Liver (tissue), 9 donors: Measurements from ENCODE around the gene OSBPL10. TPM values are rescaled to one million over a fixed set of nuclear protein-coding genes. Genes with fewer than 3 reads are reported as not detected.

Experiments used
- DNase-seq: peaks from one replicate; pipeline ENCODE4 v3.0.0-alpha.2; 2017; ENCODE audit warnings: low spot score
- H3K27ac ChIP-seq, 2 donors: one replicate each; pipeline ENCODE4 v1.7.0; 2013; ENCODE audit warnings: inconsistent platforms in 2 of 2, low read length in 2 of 2, control low read depth in 1 of 2, low read depth in 1 of 2, mild to moderate bottlenecking in 1 of 2
- H3K27me3 ChIP-seq, 4 donors: one replicate each; pipeline versions ENCODE4 v1.6.1 to v1.7.0; 2013; ENCODE audit warnings: low read length in 3 of 4, inconsistent platforms in 1 of 4, mild to moderate bottlenecking in 1 of 4, moderate library complexity in 1 of 4; ENCODE audit not compliant: control insufficient read depth in 4 of 4, insufficient read depth in 4 of 4
- H3K36me3 ChIP-seq, 4 donors: one replicate each; pipeline versions ENCODE4 v1.6.1 to v1.7.0; 2013; ENCODE audit warnings: low read length in 3 of 4, mild to moderate bottlenecking in 3 of 4, low read depth in 1 of 4, moderate library complexity in 1 of 4; ENCODE audit not compliant: control insufficient read depth in 4 of 4, insufficient read depth in 3 of 4
- H3K4me1 ChIP-seq, 4 donors: one replicate each; pipeline versions ENCODE4 v1.6.1 to v1.7.0; 2013; ENCODE audit warnings: low read length in 3 of 4, mild to moderate bottlenecking in 3 of 4, moderate library complexity in 1 of 4; ENCODE audit not compliant: control insufficient read depth in 4 of 4, insufficient read depth in 4 of 4
- H3K4me3 ChIP-seq, 3 donors: one replicate each; pipeline versions ENCODE4 v1.6.1 to v1.7.0; 2013; ENCODE audit warnings: low read length in 3 of 3, control low read depth in 1 of 3, low read depth in 1 of 3, mild to moderate bottlenecking in 1 of 3
- H3K9ac ChIP-seq, 2 donors: one replicate each; pipeline ENCODE4 v1.7.0; 2013; ENCODE audit warnings: low read length in 2 of 2, mild to moderate bottlenecking in 2 of 2, moderate library complexity in 2 of 2, control low read depth in 1 of 2, low read depth in 1 of 2
- H3K9me3 ChIP-seq, 4 donors: one replicate each; pipeline versions ENCODE4 v1.6.1 to v1.7.0; 2013; ENCODE audit warnings: low read length in 3 of 4; ENCODE audit not compliant: control insufficient read depth in 4 of 4
- ATF3 ChIP-seq: IDR thresholded peaks from 2 replicates; pipeline ENCODE4 v1.6.1; 2016; ENCODE audit warnings: antibody characterized with exemption
- CTCF ChIP-seq: fragments of 150-350 bp; IDR thresholded peaks from 2 replicates; pipeline ENCODE4 v1.5.1; 2017; ENCODE audit warnings: improper control_type of control experiment, low read depth, low read length; ENCODE audit not compliant: missing input control
- EGR1 ChIP-seq, 2 donors: IDR thresholded peaks; 2 replicates each; pipeline ENCODE4 v1.6.1; 2016 to 2018; ENCODE audit warnings: antibody characterized with exemption in 2 of 2, low read depth in 2 of 2
- FOXA1 ChIP-seq: IDR thresholded peaks from 2 replicates; pipeline ENCODE4 v1.6.1; 2016; ENCODE audit warnings: antibody characterized with exemption
- FOXA2 ChIP-seq: IDR thresholded peaks from 2 replicates; pipeline ENCODE4 v1.6.1; 2016; ENCODE audit warnings: antibody characterized with exemption
- GABPA ChIP-seq, 2 donors: IDR thresholded peaks in 1 of 2; conservative IDR thresholded peaks in 1 of 2; 2 replicates each; pipeline ENCODE4 v1.6.1; 2016; ENCODE audit warnings: antibody characterized with exemption in 2 of 2, mild to moderate bottlenecking in 1 of 2, moderate library complexity in 1 of 2
- HNF4A ChIP-seq, 2 donors: conservative IDR thresholded peaks; 2 replicates each; pipeline ENCODE4 v1.6.1; 2016; ENCODE audit warnings: antibody characterized with exemption in 2 of 2, mild to moderate bottlenecking in 2 of 2
- HNF4G ChIP-seq: IDR thresholded peaks from 2 replicates; pipeline ENCODE4 v1.6.1; 2016; ENCODE audit warnings: antibody characterized with exemption
- JUND ChIP-seq, 2 donors: IDR thresholded peaks; 2 replicates each; pipeline ENCODE4 v1.6.1; 2016; ENCODE audit warnings: antibody characterized with exemption in 2 of 2
- MAX ChIP-seq: IDR thresholded peaks from 2 replicates; pipeline ENCODE4 v1.6.1; 2016; ENCODE audit warnings: antibody characterized with exemption
- NR2F2 ChIP-seq: IDR thresholded peaks from 2 replicates; pipeline ENCODE4 v1.6.1; 2016; ENCODE audit warnings: antibody characterized with exemption
- RAD21 ChIP-seq, 2 donors: IDR thresholded peaks; 2 replicates each; pipeline ENCODE4 v1.6.1; 2016; ENCODE audit warnings: antibody characterized with exemption in 2 of 2, mild to moderate bottlenecking in 2 of 2
- REST ChIP-seq: IDR thresholded peaks from 2 replicates; pipeline ENCODE4 v1.6.1; 2016; ENCODE audit warnings: antibody characterized with exemption, mild to moderate bottlenecking
- RXRA ChIP-seq, 2 donors: IDR thresholded peaks; 2 replicates each; pipeline ENCODE4 v1.6.1; 2017 to 2018; ENCODE audit warnings: antibody characterized with exemption in 2 of 2, mild to moderate bottlenecking in 1 of 2
- SP1 ChIP-seq: IDR thresholded peaks from 2 replicates; pipeline ENCODE4 v1.6.1; 2018; ENCODE audit warnings: antibody characterized with exemption, mild to moderate bottlenecking
- TAF1 ChIP-seq: conservative IDR thresholded peaks from 2 replicates; pipeline ENCODE4 v1.6.1; 2016; ENCODE audit warnings: antibody characterized with exemption, mild to moderate bottlenecking
- YY1 ChIP-seq: IDR thresholded peaks from 2 replicates; pipeline ENCODE4 v1.6.1; 2016; ENCODE audit warnings: antibody characterized with exemption, mild to moderate bottlenecking
- ZBTB33 ChIP-seq: IDR thresholded peaks from 2 replicates; pipeline ENCODE4 v1.6.1; 2016; ENCODE audit warnings: antibody characterized with exemption
- WGBS: extraction: QIAGEN DNeasy Blood & Tissue Kit; methylation state at CpG from one replicate; pipeline ENCODE4 v1.1.7; 2013; 5-methylcytosine and 5-hydroxymethylcytosine counted together
- polyA plus RNA-seq, 2 donors: library from polyadenylated mRNA; stranded (reverse) in 1 of 2; unstranded in 1 of 2; fragments of 200-250 nt in 1 of 2; fragments of >200 nt in 1 of 2; fragmentation: Nextera tagmentation in 1 of 2; extraction: Ambion mirVana in 1 of 2; gene quantifications; one replicate each; pipeline versions ENCODE4 v1.2.1 to v1.2.3, GENCODE V29; 2013 to 2015
- total RNA-seq, 2 donors: library from RNA; depleted of rRNA; stranded (reverse); fragments of >200 nt; gene quantifications; one replicate each; pipeline ENCODE4 v1.2.3, GENCODE V29; 2014
- donor health status: healthy.
- donor health status: healthy.
- donor health status: healthy.
- donor health status: healthy.
- donor health status: healthy.

OSBPL10 gene
- total and polyA plus RNA-seq, 4 donors = 0.75 to 4.0 (median 1.7) TPM

- WGBS = 72% methylated on average over 2 of the region's 2 CpGs
- Histone ChIP-seq H3K27me3 (no peaks in the 10 kb centered on the region), H3K4me3 (no peak overlapping the region), H3K36me3 (no peaks in the 10 kb centered on the region), H3K9ac (no peak overlapping the region), H3K27ac (no peak overlapping the region), H3K4me1 (no peaks in the 10 kb centered on the region), H3K9me3 (no peaks in the 10 kb centered on the region)
- no peak for DNase-seq
- TF ChIP-seq MAX = no peak
- no peak for TF ChIP-seq RAD21 (IDR thresholded peaks at IDR 0.05)
- no peak for TF ChIP-seq JUND (IDR thresholded peaks at IDR 0.05)
- no peak for TF ChIP-seq SP1
- no peak for TF ChIP-seq TAF1
- no peak for TF ChIP-seq ZBTB33
- no peak for TF ChIP-seq ATF3
- TF ChIP-seq HNF4A (conservative IDR thresholded peaks at IDR 0.05) = no peak
- TF ChIP-seq CTCF = no peak
- TF ChIP-seq RXRA (IDR thresholded peaks at IDR 0.05) = no peak
- no peak for TF ChIP-seq FOXA2
- TF ChIP-seq FOXA1 = no peak
- no peak for TF ChIP-seq YY1
- no peak for TF ChIP-seq EGR1 (IDR thresholded peaks at IDR 0.05; ENCODE audit: low read depth in 2 of 2)
- no peak for TF ChIP-seq NR2F2
- no peak for TF ChIP-seq REST
- TF ChIP-seq HNF4G = no peak
- no peak for TF ChIP-seq GABPA (IDR thresholded peaks at IDR 0.05 in 1 of 2, conservative IDR thresholded peaks at IDR 0.05 in 1 of 2)
Measured at GRCh38 chr3:31875437-31875836, 105.6 kb downstream of the OSBPL10 start.
